ENCODE measurements around the gene FAM131C.
"Not testable (repeated sequence)": the region's sequence is repeated elsewhere in the genome, so short reads cannot be mapped to it uniquely, and the experiment has no call there.

Gene FAM131C

DNA sequence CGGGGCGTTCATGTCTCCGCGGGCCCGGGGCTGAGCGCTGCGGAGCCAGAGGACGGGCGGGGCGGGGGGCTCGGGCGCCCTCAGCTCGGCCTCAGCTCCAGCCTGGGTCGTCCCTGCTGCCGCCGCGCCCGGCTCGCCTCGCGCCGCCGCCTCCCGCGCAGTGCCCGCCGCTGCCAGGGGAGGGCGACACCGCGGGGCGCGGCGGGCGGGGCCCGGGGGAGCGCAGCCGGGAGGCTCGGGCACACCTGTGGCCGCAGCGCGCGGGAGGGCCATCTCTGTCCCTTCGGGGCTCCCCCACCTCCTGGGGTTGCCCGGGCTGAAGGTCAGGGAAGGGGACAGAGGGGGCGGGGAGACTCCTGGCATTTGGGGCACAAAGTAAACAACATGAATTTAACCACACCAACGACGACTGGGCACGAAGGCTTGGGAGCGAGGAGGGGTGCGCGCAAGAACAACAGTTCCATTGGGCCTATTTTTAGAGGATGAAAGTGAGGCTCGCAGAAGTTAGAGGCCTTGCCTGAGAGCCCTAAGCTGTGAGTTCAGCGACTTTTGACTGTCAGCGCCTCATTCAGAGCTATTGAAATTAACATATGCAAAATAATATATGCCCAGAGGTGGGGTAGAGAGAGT, at the start of gene FAM131C:
FAM131C (minus strand) TSS at position 162 of the 630 bp plus-strand sequence. CDS start 209 bp downstream, outside the sequence.
- DNase-seq (peak; percentile 65), ATAC-seq (peak; percentile 68)

DNA sequence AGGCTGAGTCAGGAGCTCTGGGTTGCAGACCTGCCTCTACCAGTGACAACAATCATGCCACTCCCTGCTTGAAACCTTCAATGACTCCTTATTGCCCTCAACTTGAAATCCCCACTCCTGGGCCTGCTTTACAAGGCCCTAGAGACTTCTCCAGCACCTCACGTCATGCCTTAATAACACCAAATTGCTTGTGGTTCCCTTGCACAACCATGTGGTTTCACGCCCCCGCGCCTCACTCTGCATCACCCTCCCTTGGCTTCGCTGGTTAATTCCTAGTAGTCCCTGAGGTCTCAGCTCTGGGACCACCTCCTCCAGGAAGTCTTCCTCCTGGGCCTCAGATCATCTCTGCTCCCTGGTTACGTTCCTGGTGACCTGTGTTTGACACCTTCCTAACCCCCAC, 49.5 kb upstream of the FAM131C start:
- peak; percentile 92 for ATAC-seq
- peak; percentile 77 for DNase-seq

- ATAC-seq (no peak), DNase-seq (no peak)
Measured at GRCh38 chr1:16122350-16122881, 49.0 kb upstream of the FAM131C start.

DNA sequence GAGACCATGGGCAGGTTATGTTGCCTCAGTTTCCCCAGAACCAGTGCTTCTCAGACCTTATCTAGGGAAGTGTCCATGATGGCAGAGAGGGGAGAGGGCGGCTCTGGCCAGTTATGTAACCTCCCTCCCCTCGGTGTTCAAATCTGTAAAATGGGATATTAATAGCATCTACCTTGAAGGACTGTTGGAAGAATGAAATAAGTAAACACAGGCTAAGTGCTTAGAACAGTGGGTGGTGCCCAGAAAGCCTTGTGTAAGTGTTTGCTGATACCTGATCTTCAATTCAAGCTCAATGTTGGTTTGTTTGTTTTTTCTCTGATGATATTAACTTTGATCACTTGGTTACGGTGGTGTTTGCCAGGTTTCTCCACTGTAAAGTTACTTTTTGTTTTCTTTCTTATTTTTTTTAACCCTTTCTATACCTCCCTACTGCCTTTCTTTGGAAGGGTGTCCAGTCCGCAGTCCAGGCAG, 47.5 kb upstream of the FAM131C start:
- ATAC-seq (no peak), DNase-seq (no peak)

DNA sequence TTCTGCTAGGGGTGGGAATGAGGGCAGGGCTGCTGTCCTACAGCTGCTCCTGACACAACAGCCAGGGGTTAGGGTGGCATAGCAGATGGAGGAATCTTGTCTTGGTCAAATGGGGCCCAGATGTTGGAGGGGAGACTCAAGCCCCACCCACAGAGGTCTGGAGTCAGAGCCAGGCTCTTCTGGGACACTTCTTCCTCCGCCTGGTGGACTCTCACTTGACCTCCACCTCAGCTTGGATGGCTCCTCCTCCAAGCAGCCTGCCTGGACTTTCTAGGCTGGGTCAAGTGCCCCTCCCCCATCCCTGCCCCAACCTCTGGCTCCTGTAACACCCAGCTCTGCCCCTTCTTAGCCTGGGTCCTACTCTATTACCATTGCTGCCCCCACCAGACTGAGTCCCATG, 47.0 kb upstream of the FAM131C start:
- no peak for ATAC-seq
- no peak for DNase-seq

DNA sequence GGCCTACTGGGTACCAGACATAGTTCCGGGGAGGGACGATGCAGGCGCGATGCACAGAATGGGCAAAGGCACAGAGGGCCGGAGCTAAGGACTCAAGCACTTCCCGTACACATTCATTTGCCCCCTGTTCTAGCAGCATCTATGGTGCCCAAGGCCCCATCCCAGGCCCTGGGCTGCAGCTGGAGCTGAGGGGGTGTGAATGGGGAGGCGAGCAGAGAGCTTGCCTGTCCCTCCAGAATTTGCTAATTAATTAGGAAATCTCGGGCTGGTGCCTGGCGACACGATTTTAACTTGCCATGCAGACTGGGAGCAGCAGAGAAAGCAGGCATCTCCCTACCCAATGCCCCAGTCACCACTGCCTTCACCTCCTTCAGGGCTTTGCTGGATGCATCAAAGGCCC, 46.5 kb upstream of the FAM131C start:
- ATAC-seq (no peak), DNase-seq (no peak)

DNA sequence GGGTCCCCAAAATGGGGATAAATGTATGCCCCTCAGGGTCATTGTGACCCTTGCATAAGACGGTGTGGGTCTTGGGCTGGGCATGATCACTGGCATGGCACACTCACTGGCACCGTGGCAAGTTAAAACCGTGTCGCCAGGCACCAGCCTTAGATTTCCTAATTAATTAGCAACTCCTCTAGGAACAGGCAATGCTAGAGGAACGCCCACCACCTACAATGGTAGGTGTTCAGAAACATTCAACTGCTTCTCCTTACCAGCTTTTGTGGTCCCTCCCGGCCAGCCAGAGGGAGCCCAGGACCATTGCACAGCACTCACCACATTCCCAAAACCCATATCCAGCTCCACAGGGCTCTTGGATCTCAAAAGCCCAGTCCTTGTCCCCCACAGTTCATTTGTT, 46.1 kb upstream of the FAM131C start:
- ATAC-seq (no peak), DNase-seq (no peak)

DNA sequence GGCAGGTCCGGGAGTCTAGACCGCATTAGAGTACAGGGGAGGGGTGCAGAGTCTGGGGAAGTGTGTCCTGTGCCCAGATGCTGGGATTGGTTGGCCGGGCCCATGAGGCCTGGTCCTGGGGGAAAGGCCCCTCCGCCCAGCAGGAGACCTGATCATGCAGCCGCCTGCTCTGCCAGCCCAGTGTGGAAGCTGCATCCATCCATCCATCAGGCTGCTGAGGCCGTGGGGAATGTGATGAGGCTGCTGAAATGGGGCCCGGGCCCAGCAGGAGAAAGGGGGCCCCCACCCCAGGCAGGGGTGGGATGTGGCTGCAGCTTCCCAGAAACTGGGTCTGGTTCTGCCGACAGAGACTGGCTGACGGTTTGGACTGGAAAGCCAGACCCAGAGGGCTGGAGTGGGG, 45.3 kb upstream of the FAM131C start:
- DNase-seq (no peak), ATAC-seq (no peak)

GRCh38 chr1:16117936-16118335, 44.5 kb upstream of the FAM131C start:
- DNase-seq (no peak), ATAC-seq (no peak)

- DNase-seq (no peak), ATAC-seq (no peak)
Measured at GRCh38 chr1:16117369-16117768, 43.9 kb upstream of the FAM131C start.

DNA sequence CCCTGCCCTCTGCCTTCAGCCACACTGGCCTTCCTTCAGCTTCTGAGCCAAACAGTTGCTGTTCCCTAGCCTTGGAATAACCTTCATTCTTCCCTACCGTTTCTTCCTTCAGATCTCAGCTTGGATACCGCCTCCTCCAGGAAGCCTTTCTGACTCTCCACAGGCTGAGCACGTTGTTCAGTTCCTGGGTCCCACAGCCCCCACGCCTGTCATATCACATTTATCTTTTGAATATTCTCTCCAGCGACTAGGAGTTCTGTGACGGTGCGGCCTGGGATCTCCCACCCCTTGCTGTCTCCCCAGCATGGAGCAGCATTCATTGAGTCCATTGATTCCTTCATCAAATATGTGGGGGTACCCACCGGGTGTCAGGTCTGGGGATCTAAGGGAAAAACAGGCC, 43.2 kb upstream of the FAM131C start:
- ATAC-seq (no peak), DNase-seq (no peak)

GRCh38 chr1:16116002-16116401, 42.6 kb upstream of the FAM131C start:
- DNase-seq (no peak), ATAC-seq (no peak)

GRCh38 chr1:16115468-16115983, 42.1 kb upstream of the FAM131C start:
- no peak for ATAC-seq

DNA sequence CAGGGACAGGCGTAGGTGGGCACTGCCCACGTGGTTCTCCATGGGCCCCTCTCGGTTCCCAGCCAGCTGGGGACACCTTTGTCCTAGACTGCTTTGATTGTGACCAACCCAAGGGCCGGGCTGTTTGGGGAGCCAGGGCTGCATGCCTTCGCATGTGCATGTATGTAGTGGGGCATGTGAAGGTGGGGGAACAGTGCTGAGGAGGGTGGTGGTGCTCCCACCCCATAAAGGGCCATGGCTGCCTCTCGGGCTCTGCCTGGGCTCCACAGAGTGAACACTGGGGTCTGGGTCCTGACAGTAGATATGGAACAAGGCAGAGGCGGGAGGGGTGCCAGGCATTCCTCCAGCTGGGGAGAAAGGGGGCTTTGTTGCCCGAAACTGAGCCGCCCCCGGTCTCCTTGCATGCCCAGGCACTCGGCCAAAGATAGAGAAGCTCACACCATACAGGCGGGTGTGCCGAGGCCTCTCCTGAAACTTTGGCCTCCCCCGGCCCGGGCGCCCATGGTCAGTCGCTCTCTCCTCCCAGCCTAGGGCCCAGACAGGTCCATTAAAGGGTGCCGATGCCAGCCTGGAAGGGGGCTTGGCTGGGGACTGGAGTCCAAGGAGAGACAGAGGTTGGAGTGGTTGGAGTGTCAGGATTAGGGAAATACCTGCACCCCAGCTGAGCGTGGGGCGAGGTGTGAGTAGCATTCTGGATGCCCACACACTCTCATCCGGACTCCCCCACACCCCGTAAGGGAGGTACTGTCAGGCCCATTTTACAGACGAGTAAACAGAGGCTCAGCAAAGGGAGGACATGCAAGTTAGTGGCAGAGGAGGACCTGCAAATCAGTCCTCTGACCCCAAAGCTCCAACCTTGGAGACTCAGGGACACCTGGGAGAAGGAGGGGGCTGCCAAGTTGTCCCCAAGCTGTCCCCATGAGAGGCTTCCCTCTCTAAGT, 41.3 kb upstream of the FAM131C start:
- DNase-seq (no peak), ATAC-seq (no peak)

More at GRCh38 chr1:16115468-16115983, 42.1 kb upstream of the FAM131C start:
- DNase-seq: no peak

- DNase-seq (no peak), ATAC-seq (no peak)
Measured at GRCh38 chr1:16112596-16113555, 39.4 kb upstream of the FAM131C start.

- ATAC-seq: no peak
- no peak for DNase-seq
Measured at GRCh38 chr1:16111771-16112595, 38.5 kb upstream of the FAM131C start.

DNA sequence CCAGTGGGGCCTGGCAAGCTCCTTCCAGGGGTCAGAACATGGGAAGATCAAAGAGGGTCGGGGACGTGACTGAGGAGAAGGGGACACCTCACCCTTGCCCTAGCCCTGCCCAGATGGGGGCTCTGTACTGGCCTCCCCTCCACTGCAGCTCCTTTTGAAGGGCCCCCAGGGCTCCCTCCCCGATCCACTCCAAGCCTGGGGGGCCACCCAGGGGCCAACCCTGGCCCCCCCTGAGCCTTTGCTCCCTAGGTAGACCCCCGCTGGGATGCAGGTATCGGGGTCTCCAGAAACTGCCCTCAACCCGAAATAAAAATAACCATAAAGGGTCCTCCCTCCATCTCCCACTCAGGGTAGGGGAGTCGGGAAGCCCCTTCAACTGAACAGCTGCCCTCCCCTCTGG, 37.4 kb upstream of the FAM131C start:
- DNase-seq (no peak), ATAC-seq (no peak)

- ATAC-seq (no peak), DNase-seq (no peak)
Measured at GRCh38 chr1:16110456-16110855, 37.0 kb upstream of the FAM131C start.

DNA sequence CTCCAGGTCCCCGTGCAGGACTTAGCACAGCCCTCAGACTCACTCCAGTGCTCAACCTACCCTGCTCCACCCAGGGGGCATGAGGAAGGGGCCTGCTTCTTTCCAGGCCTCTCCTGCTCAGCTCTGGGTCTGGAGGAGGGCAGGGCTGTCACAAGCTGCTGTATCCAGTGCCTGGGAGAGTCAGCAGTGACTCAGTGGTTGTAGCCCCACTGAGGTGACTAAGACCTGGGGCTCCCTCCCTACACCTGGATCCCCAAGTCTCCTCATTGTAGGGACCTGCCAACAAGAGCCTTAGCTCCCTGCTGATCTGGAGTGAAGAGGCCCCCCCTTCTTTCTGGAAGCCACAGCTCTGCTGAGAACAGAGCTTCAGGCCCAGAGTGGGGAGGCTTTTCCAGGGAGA, 36.1 kb upstream of the FAM131C start:
- no peak for DNase-seq
- ATAC-seq: no peak

- DNase-seq, ATAC-seq: not testable (repeated sequence)
Measured at GRCh38 chr1:16107039-16107438, 33.6 kb upstream of the FAM131C start.

DNA sequence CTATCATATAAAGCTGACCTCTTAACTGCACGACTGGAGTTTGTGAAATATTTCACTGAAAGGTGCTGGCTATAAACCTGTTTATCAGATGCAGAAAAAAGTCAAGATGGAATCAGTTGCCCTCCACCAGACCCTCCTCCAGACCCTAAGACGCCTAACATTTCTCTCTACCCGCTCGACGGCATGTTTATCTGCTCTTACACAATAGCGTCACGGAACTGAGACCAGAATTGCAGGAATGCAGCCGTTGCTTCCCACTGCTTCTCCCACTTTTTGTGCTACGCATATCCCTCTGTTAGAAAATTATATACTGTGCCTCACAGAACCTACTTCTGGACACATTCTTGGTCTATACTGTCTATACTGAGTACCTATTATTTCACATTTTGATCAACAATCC, 28.2 kb upstream of the FAM131C start:
- no peak for ATAC-seq
- DNase-seq: no peak
